Hepatic stellate cell (primary cell): Measurements from ENCODE around the gene DACT2.

Experiments used
- DNase-seq: peaks from one replicate; pipeline ENCODE4 v3.0.0; 2011; ENCODE audit warnings: low spot score

The DACT2 gene

GRCh38 chr6:168265827-168266815, 53.5 kb downstream of the DACT2 start:
- no peak for DNase-seq

- DNase-seq = no peak
These were observed 54.2 kb downstream of the DACT2 start for GRCh38 chr6:168265394-168265793.

GRCh38 chr6:168264593-168265335, 54.8 kb downstream of the DACT2 start:
- DNase-seq = no peak

- no peak for DNase-seq
These were observed 56.1 kb downstream of the DACT2 start for GRCh38 chr6:168263351-168263905.

GRCh38 chr6:168261234-168261633, 58.3 kb downstream of the DACT2 start:
- no peak for DNase-seq

GRCh38 chr6:168260420-168260987, 59.1 kb downstream of the DACT2 start:
- no peak for DNase-seq

- no peak for DNase-seq
These were observed 60.8 kb downstream of the DACT2 start for GRCh38 chr6:168258795-168259194.

- DNase-seq = no peak
These were observed 62.6 kb downstream of the DACT2 start for GRCh38 chr6:168256940-168257339.
